OCI-M2 (cell line): ENCODE data around the gene NAP1L3.

Experiments
- DNase-seq: peaks from one replicate; lab custom pipeline; 2025; ENCODE audit not compliant: unreplicated experiment; lab: John Stamatoyannopoulos, UW

NAP1L3 gene

GRCh38 chrX:93673056-93673868, at the start of gene NAP1L3:
NAP1L3 (minus strand) TSS chrX:93673578; CDS start chrX:93673304, 274 bp downstream.
- DNase-seq, result no peak

DNA sequence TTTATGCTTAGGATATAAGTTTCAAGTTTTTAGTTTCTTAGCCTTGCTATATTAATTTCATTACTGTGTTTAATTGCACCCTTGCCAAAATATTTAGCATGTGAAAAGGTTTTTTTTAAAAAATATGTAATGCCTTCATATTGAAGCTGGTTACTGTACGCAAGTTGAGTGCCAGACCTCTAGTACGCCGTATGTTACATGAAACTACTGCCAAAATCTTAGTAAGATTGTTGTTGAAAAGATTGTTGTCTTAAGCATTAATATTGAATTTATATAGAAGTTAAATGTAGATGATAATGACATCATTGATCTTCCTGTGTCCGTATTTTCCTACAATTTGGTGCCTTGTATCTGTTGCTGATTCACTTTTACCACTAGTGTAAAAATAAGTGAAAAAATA, 37.7 kb upstream of the NAP1L3 start:
- no peak for DNase-seq

GRCh38 chrX:93703701-93704100, 30.3 kb upstream of the NAP1L3 start:
- no peak for DNase-seq

DNA sequence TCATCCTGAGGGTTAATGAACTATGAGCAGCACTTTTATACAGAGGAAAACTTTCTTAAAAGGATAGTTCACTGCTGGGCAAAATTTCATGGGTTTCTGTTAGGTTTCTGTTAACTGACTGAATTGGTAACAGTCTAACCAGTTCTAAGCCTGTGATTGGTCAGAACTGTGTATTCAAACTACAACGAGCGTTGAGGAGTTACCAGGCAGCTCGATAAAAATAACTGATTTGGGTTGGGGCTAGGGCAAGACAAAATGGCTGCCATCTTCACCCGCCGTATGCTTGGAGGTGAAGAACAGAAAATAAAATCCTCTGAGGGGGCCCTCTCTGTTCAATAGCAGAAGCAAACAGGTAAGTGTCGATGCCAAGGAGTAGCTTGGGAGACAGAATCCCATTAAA, 22.6 kb upstream of the NAP1L3 start:
- no peak for DNase-seq

DNA sequence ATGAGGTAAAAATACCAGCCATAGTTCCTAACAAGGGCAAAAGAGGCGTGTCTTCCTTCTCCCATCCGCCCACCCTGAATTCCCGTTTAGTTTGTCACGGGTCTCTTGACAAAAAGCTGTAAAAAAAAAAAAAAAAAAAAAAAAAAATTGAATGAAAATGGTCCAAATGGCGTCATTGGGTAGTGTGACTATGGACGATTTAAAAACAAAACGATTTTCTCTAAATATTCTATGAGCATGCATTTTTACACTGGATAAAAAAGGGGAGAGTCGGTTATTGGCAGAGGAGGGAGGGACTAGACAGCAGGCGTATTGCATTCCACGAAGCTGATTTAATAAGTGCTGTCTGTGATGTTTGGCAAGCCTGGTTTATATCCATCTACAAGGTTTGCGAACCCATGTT, 492 bp upstream of the NAP1L3 start, which contains the start of gene FAM133A:
TSS of gene FAM133A (plus strand) at position 338 of the 403 bp plus-strand sequence. CDS start 35,214 bp downstream, outside the sequence.
- DNase-seq, result no peak

- no peak for DNase-seq
Measured at GRCh38 chrX:93660575-93660974, 12.8 kb downstream of the NAP1L3 start.

- DNase-seq, result no peak
Measured at GRCh38 chrX:93649381-93649780, 24.0 kb downstream of the NAP1L3 start.

DNA sequence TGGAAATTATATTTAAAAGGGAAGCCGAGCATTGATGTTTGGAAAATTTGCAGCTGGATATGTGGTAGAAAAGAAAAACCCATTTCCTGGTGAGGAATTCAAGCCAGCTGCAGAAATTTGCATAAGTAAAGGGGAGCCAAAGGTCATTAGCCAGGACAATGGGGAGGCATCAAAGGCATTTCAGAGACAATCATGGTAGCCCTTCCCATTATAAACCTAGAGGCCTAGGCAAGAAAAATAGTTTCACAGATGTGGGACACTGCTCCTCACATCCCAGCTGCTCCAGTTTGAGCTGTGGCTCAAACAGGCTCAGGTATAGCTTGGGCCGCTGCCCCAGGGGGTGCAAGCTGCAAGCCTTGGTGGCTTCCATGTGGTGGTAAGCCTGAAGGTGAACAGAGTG, 35.8 kb downstream of the NAP1L3 start:
- DNase-seq, result no peak
